CD4-positive, alpha-beta T cell treated with Interleukin-15 for 1 hour (primary cell): Measurements from ENCODE around the gene TRIM8.

Experiments used
- DNase-seq: peaks from one replicate; pipeline ENCODE4 v3.0.0-alpha.2; 2020

The TRIM8 gene

GRCh38 chr10:102704915-102705314 lies 60.6 kb downstream of the TRIM8 start:
- no peak for DNase-seq

- DNase-seq, result no peak
Observed at GRCh38 chr10:102705531-102705930, 61.3 kb downstream of the TRIM8 start.
